Testis (tissue), 3 donors: Measurements from ENCODE around the gene SULT1B1. TPM values are rescaled to one million over a fixed set of nuclear protein-coding genes. Genes with fewer than 3 reads are reported as not detected.

Experiments used
- DNase-seq: peaks from one replicate; pipeline ENCODE4 v3.0.0-alpha.2; 2019
- H3K27ac ChIP-seq, 2 donors: fragments of 200-600 bp; sonication (generic); one replicate each; pipeline ENCODE4 v1.5.1; 2019
- H3K27me3 ChIP-seq: fragments of 200-600 bp; sonication (generic); one replicate; pipeline ENCODE4 v1.5.1; 2019
- H3K36me3 ChIP-seq: fragments of 200-600 bp; sonication (generic); one replicate; pipeline ENCODE4 v1.5.1; 2017; ENCODE audit warnings: low read depth; ENCODE audit errors: missing control alignments
- H3K4me1 ChIP-seq: fragments of 200-600 bp; sonication (generic); one replicate; pipeline ENCODE4 v1.5.1; 2019
- H3K4me3 ChIP-seq, 2 donors: fragments of 200-600 bp; sonication (generic); one replicate each; pipeline ENCODE4 v1.5.1; 2017 to 2019
- H3K9me3 ChIP-seq: fragments of 200-600 bp; sonication (generic); one replicate; pipeline ENCODE4 v1.5.1; 2017
- POLR2A ChIP-seq: fragments of 450-650 bp; IDR thresholded peaks from one replicate; pipeline ENCODE4 v1.6.1; 2017; ENCODE audit warnings: antibody characterized with exemption, mild to moderate bottlenecking, moderate library complexity
- WGBS, 2 donors: methylation state at CpG; one replicate each; pipeline ENCODE4 v1.1.5; 2018; 5-methylcytosine and 5-hydroxymethylcytosine counted together
- intact Hi-C: fragments of 100-400 bp; cut with DNase I; formaldehyde crosslinking; loops from one replicate; pipeline ENCODE4 v1.15.1; 2023; ENCODE audit warnings: low total_unique reads
- polyA plus RNA-seq: library from polyadenylated mRNA; stranded (reverse); fragments of 350-450 nt; fragmentation: Illumina TruSeq; extraction: RNeasy Lipid Tissue Mini Kit (QIAGEN cat#74804); gene quantifications from one replicate; pipeline ENCODE4 v1.2.3, GENCODE V29; 2014; ENCODE audit warnings: low read depth, low replicate concordance; ENCODE audit not compliant: insufficient read depth
- total RNA-seq, 2 donors: library from RNA; depleted of rRNA; stranded (reverse); fragments of >200 nt; gene quantifications; one replicate each; pipeline ENCODE4 v1.2.3, GENCODE V29; 2016
- TF ChIP-seq, protein P1 (sequence below), 3 experiments: fragments of 450-650 bp in 2 of 3; fragments of 200-600 bp in 1 of 3; sonication (generic) in 1 of 3; IDR thresholded peaks; one replicate each; pipeline ENCODE4 v1.5.1; 2016 to 2019; ENCODE audit warnings: antibody characterized with exemption in 3 of 3, mild to moderate bottlenecking in 2 of 3, moderate library complexity in 1 of 3

The SULT1B1 gene
- total and polyA plus RNA-seq, 3 donors from 2014 or later: 0.24 to 0.34 (median 0.31) TPM

DNA sequence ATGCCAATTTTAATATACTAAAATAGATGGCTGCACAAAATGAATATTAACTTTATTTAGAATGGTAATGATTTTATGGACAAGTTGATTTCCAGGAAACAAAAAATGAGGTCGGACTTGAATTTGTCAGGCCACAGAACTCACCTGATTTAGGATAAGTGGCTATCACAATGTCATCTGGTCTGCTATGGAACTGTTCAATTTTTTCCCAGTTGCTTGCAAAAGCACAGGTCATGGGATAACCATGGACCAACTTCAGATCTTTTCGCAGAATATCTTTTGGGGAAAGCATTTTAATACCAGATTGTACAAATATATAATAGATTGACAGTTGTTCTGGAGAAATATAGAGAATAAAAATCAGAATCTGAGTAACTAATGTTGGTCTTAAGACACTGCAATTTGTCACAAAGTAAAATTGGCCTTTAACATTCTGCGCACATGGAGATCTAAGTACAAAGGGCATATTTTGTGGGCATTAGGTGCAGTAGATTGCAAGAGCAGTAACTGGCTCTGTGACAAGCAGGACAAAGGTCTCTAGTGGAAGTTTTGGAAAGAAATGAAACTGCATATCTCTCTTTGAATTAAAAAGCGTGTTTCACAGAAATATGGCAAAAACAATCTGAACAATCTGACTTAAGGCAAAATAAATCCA lies 5.4 kb downstream of the SULT1B1 start:
- no peak for DNase-seq
- TF ChIP-seq, protein P1, sequence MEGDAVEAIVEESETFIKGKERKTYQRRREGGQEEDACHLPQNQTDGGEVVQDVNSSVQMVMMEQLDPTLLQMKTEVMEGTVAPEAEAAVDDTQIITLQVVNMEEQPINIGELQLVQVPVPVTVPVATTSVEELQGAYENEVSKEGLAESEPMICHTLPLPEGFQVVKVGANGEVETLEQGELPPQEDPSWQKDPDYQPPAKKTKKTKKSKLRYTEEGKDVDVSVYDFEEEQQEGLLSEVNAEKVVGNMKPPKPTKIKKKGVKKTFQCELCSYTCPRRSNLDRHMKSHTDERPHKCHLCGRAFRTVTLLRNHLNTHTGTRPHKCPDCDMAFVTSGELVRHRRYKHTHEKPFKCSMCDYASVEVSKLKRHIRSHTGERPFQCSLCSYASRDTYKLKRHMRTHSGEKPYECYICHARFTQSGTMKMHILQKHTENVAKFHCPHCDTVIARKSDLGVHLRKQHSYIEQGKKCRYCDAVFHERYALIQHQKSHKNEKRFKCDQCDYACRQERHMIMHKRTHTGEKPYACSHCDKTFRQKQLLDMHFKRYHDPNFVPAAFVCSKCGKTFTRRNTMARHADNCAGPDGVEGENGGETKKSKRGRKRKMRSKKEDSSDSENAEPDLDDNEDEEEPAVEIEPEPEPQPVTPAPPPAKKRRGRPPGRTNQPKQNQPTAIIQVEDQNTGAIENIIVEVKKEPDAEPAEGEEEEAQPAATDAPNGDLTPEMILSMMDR (IDR thresholded peaks at IDR 0.05): no peak
- TF ChIP-seq POLR2A: no peak
- intact Hi-C loops: no loop called here

DNA sequence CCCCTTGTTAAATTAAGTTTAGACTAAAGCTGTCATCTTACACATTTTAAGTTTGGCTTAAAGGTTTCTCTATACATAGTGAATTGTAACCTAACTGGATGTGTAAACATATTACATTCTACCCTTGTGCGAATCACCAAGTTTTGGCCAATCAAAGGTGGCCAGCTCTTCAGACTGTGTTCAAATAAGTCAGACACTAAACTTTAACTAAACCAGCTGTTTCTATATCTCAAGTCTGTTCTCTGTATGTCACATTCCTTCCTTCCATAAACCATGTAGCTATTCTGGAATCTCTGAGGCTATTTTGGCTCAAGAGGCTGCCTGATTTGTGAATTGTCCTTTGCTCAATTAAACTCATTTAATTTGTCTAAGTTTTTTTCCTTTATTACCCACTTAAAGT lies 6.7 kb downstream of the SULT1B1 start:
- no peak for TF ChIP-seq POLR2A
- TF ChIP-seq, protein P1 (IDR thresholded peaks at IDR 0.05): no peak
- no peaks in the 10 kb centered on the region for H3K9me3 ChIP-seq
- WGBS, 2 donors: 83 to 88% methylated on average over 1 of the region's 1 CpG
- no peaks in the 10 kb centered on the region for H3K36me3 ChIP-seq
- H3K27ac ChIP-seq: no peak overlapping the region
- no peak for DNase-seq
- intact Hi-C loops: no loop called here
- H3K27me3 ChIP-seq: no peaks in the 10 kb centered on the region
- H3K4me1 ChIP-seq: no peaks in the 10 kb centered on the region
- no peak overlapping the region for H3K4me3 ChIP-seq

More for the DNA sequence above, 5.4 kb downstream of the SULT1B1 start:
- no peaks in the 10 kb centered on the region for H3K36me3 ChIP-seq
- 89 to 92% methylated on average over 4 of the region's 4 CpGs for WGBS, 2 donors
- H3K27me3 ChIP-seq: no peaks in the 10 kb centered on the region
- H3K27ac ChIP-seq: no peak overlapping the region
- no peak overlapping the region for H3K4me3 ChIP-seq
- no peaks in the 10 kb centered on the region for H3K4me1 ChIP-seq
- H3K9me3 ChIP-seq: no peaks in the 10 kb centered on the region

DNA sequence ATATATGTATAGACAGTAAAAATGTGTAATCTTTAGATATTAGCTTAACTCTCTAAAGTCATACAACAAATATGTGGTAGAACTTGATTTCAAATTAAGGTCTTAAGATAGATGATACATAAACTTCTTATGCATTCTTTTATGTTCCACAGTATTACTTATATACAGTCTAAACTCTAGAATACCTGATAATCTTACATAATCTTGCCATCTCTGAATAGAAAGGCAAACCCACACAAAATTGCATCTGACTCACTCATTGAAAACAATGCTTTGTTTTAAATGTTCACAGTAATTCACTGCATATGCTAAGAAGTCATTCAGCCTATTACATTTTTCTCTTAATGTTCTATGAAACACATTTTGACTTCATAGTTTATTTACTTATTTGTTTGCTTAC lies 10.1 kb downstream of the SULT1B1 start:
- no peak for DNase-seq
- Histone ChIP-seq H3K4me3 (no peak overlapping the region), H3K4me1 (no peaks in the 10 kb centered on the region), H3K27ac (no peak overlapping the region), H3K36me3 (no peaks in the 10 kb centered on the region), H3K9me3 (no peaks in the 10 kb centered on the region), H3K27me3 (no peaks in the 10 kb centered on the region)
- intact Hi-C loops: no loop called here
- TF ChIP-seq POLR2A: no peak
- TF ChIP-seq, protein P1 (IDR thresholded peaks at IDR 0.05): no peak

DNA sequence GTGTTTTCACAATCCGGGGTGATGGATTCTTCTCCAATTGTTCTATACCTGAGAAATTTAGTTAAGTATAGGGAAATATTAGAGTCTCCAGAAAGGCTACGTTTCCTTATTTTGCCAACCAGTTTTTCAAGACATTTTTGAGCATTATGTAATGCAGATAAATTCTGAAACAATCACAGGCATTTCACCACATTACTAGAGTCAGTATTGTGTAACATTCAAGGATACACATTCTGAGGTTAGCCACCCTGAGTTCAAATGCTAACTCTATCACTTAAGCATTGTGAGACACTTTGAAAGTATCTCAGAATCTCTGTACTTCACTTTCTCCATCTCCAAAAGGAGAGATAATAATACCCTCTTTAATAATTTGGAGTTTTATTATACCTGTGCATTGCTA lies 10.6 kb downstream of the SULT1B1 start:
- 84 to 89% methylated on average over 2 of the region's 2 CpGs for WGBS, 2 donors
- no peaks in the 10 kb centered on the region for H3K27me3 ChIP-seq
- H3K4me3 ChIP-seq: no peak overlapping the region
- DNase-seq: no peak
- no peaks in the 10 kb centered on the region for H3K4me1 ChIP-seq
- H3K9me3 ChIP-seq: no peaks in the 10 kb centered on the region
- intact Hi-C loops: no loop called here
- no peaks in the 10 kb centered on the region for H3K36me3 ChIP-seq
- no peak overlapping the region for H3K27ac ChIP-seq
- no peak for TF ChIP-seq POLR2A
- TF ChIP-seq, protein P1 (IDR thresholded peaks at IDR 0.05): no peak

DNA sequence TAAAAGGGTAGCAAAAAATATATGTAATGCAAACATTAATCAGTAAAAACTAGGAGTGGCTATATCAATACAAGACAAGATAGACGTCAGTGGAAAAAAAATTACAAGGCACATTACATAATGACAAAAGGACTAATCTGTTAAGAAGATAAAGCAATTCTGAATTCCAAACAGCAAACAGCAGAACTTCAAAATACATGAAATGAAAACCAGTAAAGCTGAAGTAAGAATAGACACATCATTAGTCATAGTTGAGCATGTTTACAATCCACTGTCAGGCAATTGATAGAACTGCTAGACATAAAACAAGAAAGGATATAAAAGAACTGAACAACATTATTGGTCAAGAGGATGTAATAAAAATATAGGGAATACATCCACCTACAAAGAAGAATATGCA lies 12.2 kb downstream of the SULT1B1 start:
- Histone ChIP-seq H3K9me3 (no peaks in the 10 kb centered on the region), H3K27ac (no peak overlapping the region), H3K4me3 (no peak overlapping the region), H3K4me1 (no peaks in the 10 kb centered on the region), H3K27me3 (no peaks in the 10 kb centered on the region), H3K36me3 (no peaks in the 10 kb centered on the region)
- TF ChIP-seq, protein P1 (IDR thresholded peaks at IDR 0.05): no peak
- TF ChIP-seq POLR2A: no peak
- intact Hi-C loops: no loop called here
- 56 to 74% methylated on average over 1 of the region's 1 CpG for WGBS, 2 donors
- no peak for DNase-seq
